Measurements from ENCODE around the gene KRTAP9-8.

DNA sequence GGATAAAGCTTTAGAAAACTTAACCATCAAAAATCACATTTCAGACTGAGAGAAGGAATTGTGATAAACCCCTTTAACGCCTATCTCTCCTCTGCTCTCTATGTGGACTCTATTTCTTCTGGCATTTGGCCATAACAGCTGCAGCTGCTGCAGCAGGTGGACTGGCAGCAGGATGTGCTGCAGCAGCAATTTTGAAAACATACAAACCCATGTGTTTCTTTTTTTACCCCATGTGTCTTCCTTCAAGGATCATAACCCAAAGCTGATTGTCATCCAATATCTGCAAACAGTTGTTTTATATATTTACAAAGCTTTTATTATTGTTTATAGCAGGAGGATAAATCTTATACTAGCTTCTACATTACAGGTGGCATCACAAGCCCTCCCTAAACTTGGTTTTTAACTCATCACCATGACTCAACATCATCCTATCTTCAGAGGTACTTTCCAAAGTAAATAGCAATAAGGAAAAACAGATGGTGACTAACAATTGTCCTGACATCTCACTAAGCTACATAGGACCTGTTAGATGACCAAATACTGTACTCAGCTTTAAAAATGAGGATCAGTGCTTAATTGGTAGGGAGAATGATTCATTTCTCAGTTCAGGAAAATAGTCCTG is 25.8 kb upstream of the KRTAP9-8 start:
- TF ChIP-seq, protein P1, sequence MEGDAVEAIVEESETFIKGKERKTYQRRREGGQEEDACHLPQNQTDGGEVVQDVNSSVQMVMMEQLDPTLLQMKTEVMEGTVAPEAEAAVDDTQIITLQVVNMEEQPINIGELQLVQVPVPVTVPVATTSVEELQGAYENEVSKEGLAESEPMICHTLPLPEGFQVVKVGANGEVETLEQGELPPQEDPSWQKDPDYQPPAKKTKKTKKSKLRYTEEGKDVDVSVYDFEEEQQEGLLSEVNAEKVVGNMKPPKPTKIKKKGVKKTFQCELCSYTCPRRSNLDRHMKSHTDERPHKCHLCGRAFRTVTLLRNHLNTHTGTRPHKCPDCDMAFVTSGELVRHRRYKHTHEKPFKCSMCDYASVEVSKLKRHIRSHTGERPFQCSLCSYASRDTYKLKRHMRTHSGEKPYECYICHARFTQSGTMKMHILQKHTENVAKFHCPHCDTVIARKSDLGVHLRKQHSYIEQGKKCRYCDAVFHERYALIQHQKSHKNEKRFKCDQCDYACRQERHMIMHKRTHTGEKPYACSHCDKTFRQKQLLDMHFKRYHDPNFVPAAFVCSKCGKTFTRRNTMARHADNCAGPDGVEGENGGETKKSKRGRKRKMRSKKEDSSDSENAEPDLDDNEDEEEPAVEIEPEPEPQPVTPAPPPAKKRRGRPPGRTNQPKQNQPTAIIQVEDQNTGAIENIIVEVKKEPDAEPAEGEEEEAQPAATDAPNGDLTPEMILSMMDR (IDR thresholded peaks at IDR 0.05) = no peak
- no peak for TF ChIP-seq POLR2A (IDR thresholded peaks at IDR 0.05)
